H1 (cell line): ENCODE measurements around the gene SLC7A6OS. TPM values are rescaled to one million over a fixed set of nuclear protein-coding genes. Genes with fewer than 3 reads are reported as not detected.

ENCODE experiments used
- BRCA1 ChIP-seq: IDR thresholded peaks from 2 replicates; pipeline ENCODE4 v1.6.1; 2012; ENCODE audit warnings: low read depth, low read length, improper control_type of control experiment
- CHD2 ChIP-seq: IDR thresholded peaks from 2 replicates; pipeline ENCODE4 v1.6.1; 2012; ENCODE audit warnings: low read length, improper control_type of control experiment
- CTBP2 ChIP-seq: IDR thresholded peaks from 2 replicates; pipeline ENCODE4 v1.7.0; 2011; ENCODE audit warnings: borderline replicate concordance, mild to moderate bottlenecking, moderate library complexity, mixed read lengths, low read length; ENCODE audit not compliant: insufficient read depth, insufficient read length
- EGR1 ChIP-seq: IDR thresholded peaks from 2 replicates; pipeline ENCODE4 v1.6.1; 2011; ENCODE audit warnings: low read depth, low read length, borderline replicate concordance
- HDAC6 ChIP-seq: IDR thresholded peaks from one replicate; pipeline ENCODE4 v1.7.1; 2012; ENCODE audit warnings: low read depth, mild to moderate bottlenecking, inconsistent platforms, low read length, moderate library complexity
- KDM4A ChIP-seq: IDR thresholded peaks from one replicate; pipeline ENCODE4 v1.7.1; 2012; ENCODE audit warnings: low read depth, mild to moderate bottlenecking, moderate library complexity, low read length, inconsistent platforms; ENCODE audit not compliant: severe bottlenecking
- KDM5A ChIP-seq: fragments of 200-600 bp; IDR thresholded peaks from 2 replicates; pipeline ENCODE4 v1.7.1; 2012; ENCODE audit warnings: mild to moderate bottlenecking, low read length, inconsistent platforms, mixed read lengths
- MAFK ChIP-seq: IDR thresholded peaks from 2 replicates; pipeline ENCODE4 v1.6.1; 2012; ENCODE audit warnings: low read depth, mild to moderate bottlenecking, improper control_type of control experiment, low read length
- PHF8 ChIP-seq: fragments of 200-600 bp; sonication (generic); conservative IDR thresholded peaks from 2 replicates; pipeline ENCODE4 v1.7.1; 2012; ENCODE audit warnings: low read depth, mild to moderate bottlenecking, inconsistent platforms, low read length, moderate library complexity
- RAD21 ChIP-seq, 2 experiments: IDR thresholded peaks in 1 of 2; conservative IDR thresholded peaks in 1 of 2; 2 replicates each; pipeline ENCODE4 v1.6.1; 2011; ENCODE audit warnings: low read depth in 2 of 2, low read length in 2 of 2, improper control_type of control experiment in 1 of 2, inconsistent platforms in 1 of 2, mild to moderate bottlenecking in 1 of 2, moderate library complexity in 1 of 2
- RBBP5 ChIP-seq: IDR thresholded peaks from 2 replicates; pipeline ENCODE4 v1.7.1; 2012; ENCODE audit warnings: low read depth, mild to moderate bottlenecking, inconsistent platforms, low read length, moderate library complexity, borderline replicate concordance
- SIN3A ChIP-seq, 2 experiments: IDR thresholded peaks in 1 of 2; conservative IDR thresholded peaks in 1 of 2; 2 replicates each; pipeline ENCODE4 v1.6.1; 2011 to 2012; ENCODE audit warnings: low read length in 2 of 2, improper control_type of control experiment in 1 of 2, low read depth in 1 of 2, mild to moderate bottlenecking in 1 of 2
- TAF1 ChIP-seq: IDR thresholded peaks from 2 replicates; pipeline ENCODE4 v1.6.1; 2011; ENCODE audit warnings: mild to moderate bottlenecking, low read depth, low read length
- TBP ChIP-seq: IDR thresholded peaks from 2 replicates; pipeline ENCODE4 v1.6.1; 2011; ENCODE audit warnings: low read depth, low read length, improper control_type of control experiment
- TCF12 ChIP-seq: IDR thresholded peaks from 2 replicates; pipeline ENCODE4 v1.6.1; 2011; ENCODE audit warnings: low read depth, mild to moderate bottlenecking, low read length
- YY1 ChIP-seq: IDR thresholded peaks from 2 replicates; pipeline ENCODE4 v1.6.1; 2011; ENCODE audit warnings: low read depth, mild to moderate bottlenecking, low read length
- ZNF274 ChIP-seq: IDR thresholded peaks from 2 replicates; pipeline ENCODE4 v1.7.0; 2012; ENCODE audit warnings: low read length, borderline replicate concordance; ENCODE audit errors: extremely low read depth
- polyA plus RNA-seq, 7 experiments: library from polyadenylated mRNA; depleted of rRNA in 3 of 7; stranded (reverse) in 5 of 7; unstranded in 2 of 7; fragments of >200 nt in 5 of 7; fragments of 200-250 nt in 2 of 7; gene quantifications; 1 replicate in 5 of 7; 2 replicates in 1 of 7; 4 replicates in 1 of 7; pipeline versions ENCODE4 v1.2.1 to v1.2.3, GENCODE V29; 2011 to 2013; ENCODE audit warnings: missing spikeins in 2 of 7, mixed read lengths in 2 of 7
- total RNA-seq: library from RNA; stranded (reverse); fragmentation: NEBNext Ultra II Directional; extraction: Animal tissue kit (Norgen Biotek cat#: 25700); gene quantifications from 2 replicates; pipeline ENCODE4 v1.2.1, GENCODE V29; 2021
- TF ChIP-seq, protein P1 (sequence below): IDR thresholded peaks from 2 replicates; pipeline ENCODE4 v1.6.1; 2012; ENCODE audit warnings: inconsistent platforms

The SLC7A6OS gene
- total and polyA plus RNA-seq, 2 of the 8 experiments (the other 6 are each of a cell fraction or from before 2014, with no cell fraction given): 7.3 to 21.3 TPM

DNA sequence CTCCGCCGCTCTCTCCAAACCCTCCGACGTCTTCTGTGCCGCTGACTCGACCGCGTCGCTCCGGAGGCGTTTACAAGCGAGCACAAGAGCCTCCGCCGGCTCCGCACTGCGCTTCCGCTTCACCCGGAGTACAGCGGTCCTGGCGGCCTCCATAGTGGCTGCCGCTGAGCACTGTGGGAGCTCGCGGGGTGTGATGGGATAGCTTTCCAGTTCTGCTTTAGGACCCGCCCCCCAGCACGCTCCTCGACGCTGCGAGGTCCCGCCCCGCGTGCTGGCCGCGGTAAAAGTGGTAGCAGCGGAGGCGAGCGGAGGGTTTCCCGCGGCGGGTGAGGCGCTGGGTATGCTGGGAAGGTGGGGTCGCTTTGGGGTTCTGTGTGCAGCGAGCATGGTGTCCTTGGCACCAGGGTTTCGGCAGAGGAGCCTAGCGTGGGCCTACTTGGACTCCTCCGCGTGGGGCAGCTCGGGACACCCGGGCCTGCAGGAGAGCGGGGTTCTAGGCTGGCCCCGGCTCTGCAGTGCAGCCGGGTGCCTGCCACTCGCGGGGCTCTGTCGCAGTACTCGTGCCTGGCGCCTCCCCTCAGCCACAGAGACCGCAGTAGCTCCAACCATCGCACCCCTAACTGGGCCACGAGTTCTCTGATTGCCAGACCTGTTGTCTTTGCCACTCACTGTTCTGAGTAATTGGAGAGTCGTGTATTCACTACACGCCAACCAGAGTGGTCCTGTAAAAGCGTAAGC, at the start of gene SLC7A6OS, which contains the start of gene PRMT7 (continued):
- peak; percentile 97 for TF ChIP-seq PHF8
- TF ChIP-seq ZNF274: no peak
- no peak for TF ChIP-seq MAFK
- peak; percentile 81 for TF ChIP-seq TBP
- TF ChIP-seq EGR1: no peak
- peak; percentile 91 for TF ChIP-seq YY1
- peak; percentile 86 for TF ChIP-seq TAF1
- TF ChIP-seq HDAC6: no peak
- TF ChIP-seq TCF12: no peak
- TF ChIP-seq RAD21 (IDR thresholded peaks at IDR 0.05 in 1 of 2, conservative IDR thresholded peaks at IDR 0.05 in 1 of 2; ENCODE audit: low read depth in 2 of 2, low read length in 2 of 2): peak in 1 of 2 experiments; percentile 22; a peak in 1 of 4 replicates
- no peak for TF ChIP-seq BRCA1
- TF ChIP-seq CTBP2: no peak
- no peak for TF ChIP-seq CHD2
- TF ChIP-seq KDM5A: peak; percentile 92
- no peak; a peak in 1 of 4 replicates for TF ChIP-seq SIN3A (conservative IDR thresholded peaks at IDR 0.05 in 1 of 2, IDR thresholded peaks at IDR 0.05 in 1 of 2; ENCODE audit: low read depth in 1 of 2, low read length in 2 of 2)
- peak; percentile 98 for TF ChIP-seq KDM4A
- peak; percentile 91 for TF ChIP-seq RBBP5
- TF ChIP-seq, protein P1, sequence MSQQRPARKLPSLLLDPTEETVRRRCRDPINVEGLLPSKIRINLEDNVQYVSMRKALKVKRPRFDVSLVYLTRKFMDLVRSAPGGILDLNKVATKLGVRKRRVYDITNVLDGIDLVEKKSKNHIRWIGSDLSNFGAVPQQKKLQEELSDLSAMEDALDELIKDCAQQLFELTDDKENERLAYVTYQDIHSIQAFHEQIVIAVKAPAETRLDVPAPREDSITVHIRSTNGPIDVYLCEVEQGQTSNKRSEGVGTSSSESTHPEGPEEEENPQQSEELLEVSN: peak; percentile 94
